HepG2 (cell line): ENCODE results near the gene NEAT1.

Experiments
- AKNA ChIP-seq: sonication (generic); formaldehyde crosslinking; IDR thresholded peaks from 2 replicates; pipeline ENCODE4 v1.4.0; 2020; ENCODE audit warnings: missing genetic modification reagents, borderline replicate concordance
- CREB1 ChIP-seq, 2 experiments: fragments of 450-650 bp in 1 of 2; IDR thresholded peaks; 2 replicates each; pipeline ENCODE4 v1.6.1; 2016 to 2017; ENCODE audit warnings: control low read depth in 1 of 2, mild to moderate bottlenecking in 1 of 2, missing compliant biosample characterization in 1 of 2, missing genetic modification characterization in 1 of 2
- CTCF ChIP-seq: sonication (generic); formaldehyde crosslinking; IDR thresholded peaks from 2 replicates; pipeline ENCODE4 v1.5.0; 2020; ENCODE audit warnings: mild to moderate bottlenecking, missing genetic modification reagents, moderate library complexity
- FOXP4 ChIP-seq: sonication (generic); formaldehyde crosslinking; IDR thresholded peaks from 2 replicates; pipeline ENCODE4 v1.4.0; 2020; ENCODE audit warnings: missing genetic modification reagents
- HOXA3 ChIP-seq: sonication (generic); formaldehyde crosslinking; IDR thresholded peaks from 2 replicates; pipeline ENCODE4 v1.5.0; 2020; ENCODE audit warnings: missing genetic modification reagents
- MLX ChIP-seq: IDR thresholded peaks from 2 replicates; pipeline ENCODE4 v1.6.1; 2016
- MNT ChIP-seq: fragments of 450-650 bp; IDR thresholded peaks from 2 replicates; pipeline ENCODE4 v1.6.1; 2016
- POLR2A ChIP-seq, 2 experiments: IDR thresholded peaks; 2 replicates each; pipeline ENCODE4 v1.6.1; 2011; ENCODE audit warnings: low read depth in 2 of 2, low read length in 2 of 2, mild to moderate bottlenecking in 1 of 2, moderate library complexity in 1 of 2; ENCODE audit not compliant: insufficient read depth in 1 of 2
- SAP130 ChIP-seq: IDR thresholded peaks from 2 replicates; pipeline ENCODE4 v1.6.1; 2016; ENCODE audit warnings: low read depth
- SP1 ChIP-seq, 2 experiments: fragments of 450-650 bp in 1 of 2; sonication (generic) in 1 of 2; formaldehyde crosslinking in 1 of 2; IDR thresholded peaks; 2 replicates each; pipeline versions ENCODE4 v1.4.0 to v1.6.1; 2016 to 2020; ENCODE audit warnings: missing genetic modification reagents in 1 of 2
- TRIM24 ChIP-seq: sonication (generic); formaldehyde crosslinking; IDR thresholded peaks from 2 replicates; pipeline ENCODE4 v1.8.0; 2022; ENCODE audit warnings: mild to moderate bottlenecking, missing genetic modification reagents
- ZBTB1 ChIP-seq: sonication (generic); formaldehyde crosslinking; IDR thresholded peaks from 2 replicates; pipeline ENCODE4 v1.4.0; 2020; ENCODE audit warnings: missing genetic modification reagents, borderline replicate concordance

- TF ChIP-seq CTCF (CRISPR knock-in tag) (no peak), CREB1 (IDR thresholded peaks at IDR 0.05) (no peak), CREB1 (CRISPR knock-in tag; IDR thresholded peaks at IDR 0.05) (no peak), SAP130 (CRISPR knock-in tag) (peak; percentile 44), TRIM24 (no peak), SP1 (IDR thresholded peaks at IDR 0.05) (no peak), SP1 (CRISPR knock-in tag; IDR thresholded peaks at IDR 0.05) (no peak), MNT (no peak), FOXP4 (CRISPR knock-in tag) (peak; percentile 45), ZBTB1 (CRISPR knock-in tag) (no peak), MLX (CRISPR knock-in tag) (no peak), AKNA (no peak), POLR2A (IDR thresholded peaks at IDR 0.05; ENCODE audit: insufficient read depth in 1 of 2, low read depth in 2 of 2, low read length in 2 of 2) (no peak), HOXA3 (no peak)
Measured at GRCh38 chr11:65401803-65402248, 20.8 kb upstream of the NEAT1 start.
